Left ventricle myocardium inferior (tissue), 1 donor: ENCODE data around the gene MAP4K4. TPM values are rescaled to one million over a fixed set of nuclear protein-coding genes. Genes with fewer than 3 reads are reported as not detected.

ENCODE experiments used
- DNase-seq: peaks from one replicate; pipeline ENCODE4 v3.0.0-alpha.2; 2020
- H3K27ac ChIP-seq: fragments of 200-600 bp; replicated peaks from 2 replicates; pipeline ENCODE4 v1.8.0; 2021
- H3K27me3 ChIP-seq: fragments of 200-600 bp; 2 replicates; pipeline ENCODE4 v1.8.0; 2021; ENCODE audit warnings: low read depth
- H3K36me3 ChIP-seq: fragments of 200-600 bp; 2 replicates; pipeline ENCODE4 v1.8.0; 2021
- H3K4me1 ChIP-seq: fragments of 200-600 bp; 2 replicates; pipeline ENCODE4 v1.8.0; 2021
- H3K4me3 ChIP-seq: fragments of 200-600 bp; 2 replicates; pipeline ENCODE4 v1.8.0; 2021; ENCODE audit warnings: mild to moderate bottlenecking, moderate library complexity
- H3K9me3 ChIP-seq: fragments of 200-600 bp; replicated peaks from 2 replicates; pipeline ENCODE4 v1.8.0; 2021
- intact Hi-C: fragments of 100-400 bp; cut with micrococcal nuclease; formaldehyde crosslinking; loops from one replicate; pipeline ENCODE4 v1.11.0; 2022
- total RNA-seq: library from RNA; stranded (reverse); fragmentation: NEBNext Ultra II Directional; extraction: Animal tissue kit (Norgen Biotek cat#: 25700); gene quantifications from one replicate; pipeline ENCODE4 v1.2.1, GENCODE V29; 2021
- TF ChIP-seq, protein P1 (sequence below): fragments of 200-600 bp; IDR thresholded peaks from 2 replicates; pipeline ENCODE4 v1.8.0; 2021; ENCODE audit warnings: antibody characterized with exemption, mild to moderate bottlenecking, borderline replicate concordance
- donor health status: DM: no; HTN: yes; CAD: no; lungs with severe emphysema.

MAP4K4 gene
- total RNA-seq, 1 donor from 2014 or later = 102 TPM

DNA sequence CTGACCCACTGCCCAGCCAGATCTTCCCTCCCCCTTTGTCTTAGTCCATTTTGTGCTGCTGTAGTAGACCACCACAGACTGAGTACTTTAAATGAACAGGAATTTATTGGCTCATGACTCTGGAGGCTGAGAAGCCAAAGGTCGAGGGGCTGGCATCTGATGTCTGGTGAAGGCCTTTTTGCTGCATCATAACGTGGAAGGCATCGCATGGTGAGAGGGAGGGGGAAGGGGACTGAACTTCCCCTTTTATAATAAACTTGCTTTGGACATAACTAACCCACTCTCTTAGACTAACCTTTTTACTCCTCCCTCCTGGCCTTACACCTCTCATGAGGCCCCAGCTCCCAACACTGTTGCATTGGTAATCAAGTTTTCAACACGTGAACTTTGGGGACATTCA lies 83.8 kb downstream of the MAP4K4 start:
- Histone ChIP-seq H3K27me3 (no peaks in the 10 kb centered on the region), H3K4me3 (no peak overlapping the region), H3K27ac (no peak overlapping the region), H3K36me3 (no peaks in the 10 kb centered on the region), H3K9me3 (no peaks in the 10 kb centered on the region), H3K4me1 (peaks cover 88% of the 10 kb centered on the region)
- TF ChIP-seq, protein P1, sequence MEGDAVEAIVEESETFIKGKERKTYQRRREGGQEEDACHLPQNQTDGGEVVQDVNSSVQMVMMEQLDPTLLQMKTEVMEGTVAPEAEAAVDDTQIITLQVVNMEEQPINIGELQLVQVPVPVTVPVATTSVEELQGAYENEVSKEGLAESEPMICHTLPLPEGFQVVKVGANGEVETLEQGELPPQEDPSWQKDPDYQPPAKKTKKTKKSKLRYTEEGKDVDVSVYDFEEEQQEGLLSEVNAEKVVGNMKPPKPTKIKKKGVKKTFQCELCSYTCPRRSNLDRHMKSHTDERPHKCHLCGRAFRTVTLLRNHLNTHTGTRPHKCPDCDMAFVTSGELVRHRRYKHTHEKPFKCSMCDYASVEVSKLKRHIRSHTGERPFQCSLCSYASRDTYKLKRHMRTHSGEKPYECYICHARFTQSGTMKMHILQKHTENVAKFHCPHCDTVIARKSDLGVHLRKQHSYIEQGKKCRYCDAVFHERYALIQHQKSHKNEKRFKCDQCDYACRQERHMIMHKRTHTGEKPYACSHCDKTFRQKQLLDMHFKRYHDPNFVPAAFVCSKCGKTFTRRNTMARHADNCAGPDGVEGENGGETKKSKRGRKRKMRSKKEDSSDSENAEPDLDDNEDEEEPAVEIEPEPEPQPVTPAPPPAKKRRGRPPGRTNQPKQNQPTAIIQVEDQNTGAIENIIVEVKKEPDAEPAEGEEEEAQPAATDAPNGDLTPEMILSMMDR = no peak
- DNase-seq = no peak
- intact Hi-C loops = no loop called here

GRCh38 chr2:101781791-101782426 lies 84.4 kb downstream of the MAP4K4 start:
- Histone ChIP-seq H3K36me3 (no peaks in the 10 kb centered on the region), H3K27me3 (no peaks in the 10 kb centered on the region), H3K9me3 (no peaks in the 10 kb centered on the region), H3K4me1 (peaks cover 84% of the 10 kb centered on the region), H3K27ac (no peak overlapping the region), H3K4me3 (no peak overlapping the region)
- intact Hi-C loops = no loop called here
- DNase-seq = no peak
- TF ChIP-seq, protein P1 = no peak

DNA sequence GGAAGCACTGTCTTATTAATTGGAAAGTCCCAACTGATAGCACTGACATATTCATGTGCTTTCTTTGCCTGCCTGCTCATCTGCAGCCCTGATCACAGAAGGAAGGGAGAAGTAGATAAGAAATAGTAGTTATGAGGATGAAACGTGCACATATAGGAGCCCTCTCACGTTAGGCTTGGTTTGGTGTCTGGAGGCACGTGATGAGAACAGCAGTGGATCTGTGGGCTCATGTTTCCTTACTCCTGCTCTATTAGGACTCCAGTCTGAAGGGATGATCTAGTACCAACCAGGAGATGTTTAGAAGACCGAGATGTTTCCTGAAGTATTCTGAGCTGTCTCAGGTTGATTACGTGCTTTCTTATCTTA lies 84.9 kb downstream of the MAP4K4 start:
- intact Hi-C loops = no loop called here
- no peak for DNase-seq
- H3K27me3 ChIP-seq = no peaks in the 10 kb centered on the region
- H3K27ac ChIP-seq = no peak overlapping the region
- no peaks in the 10 kb centered on the region for H3K9me3 ChIP-seq
- TF ChIP-seq, protein P1 = no peak
- no peak overlapping the region for H3K4me3 ChIP-seq
- no peaks in the 10 kb centered on the region for H3K36me3 ChIP-seq
- peaks cover 84% of the 10 kb centered on the region for H3K4me1 ChIP-seq

- Histone ChIP-seq H3K27ac (no peak overlapping the region), H3K9me3 (no peaks in the 10 kb centered on the region), H3K4me1 (peaks cover 76% of the 10 kb centered on the region), H3K36me3 (no peaks in the 10 kb centered on the region), H3K27me3 (no peaks in the 10 kb centered on the region), H3K4me3 (no peak overlapping the region)
- no peak for DNase-seq
- intact Hi-C loops = no loop called here
- TF ChIP-seq, protein P1 = no peak
These were observed 89.6 kb downstream of the MAP4K4 start for GRCh38 chr2:101787097-101787496.

DNA sequence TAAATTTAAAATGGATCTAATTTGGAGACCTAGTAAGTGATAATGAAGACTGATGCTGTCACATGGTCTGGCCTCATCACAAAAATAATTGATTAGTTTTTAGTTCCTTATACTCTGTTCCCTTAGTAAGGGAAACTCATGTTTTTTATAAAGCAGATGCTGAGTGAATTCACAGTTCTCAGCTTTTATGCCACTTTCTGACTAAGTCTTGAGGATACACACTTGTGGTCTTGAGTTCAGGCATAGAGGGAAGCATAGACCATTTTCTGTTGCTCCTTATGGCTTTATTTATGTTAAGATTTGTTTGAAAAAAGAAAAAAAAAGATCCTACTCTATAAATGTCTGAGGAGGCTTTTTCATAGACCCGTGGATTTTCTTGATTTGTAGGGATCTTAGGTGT lies 91.1 kb downstream of the MAP4K4 start:
- no peak for DNase-seq
- Histone ChIP-seq H3K27ac (no peak overlapping the region), H3K27me3 (no peaks in the 10 kb centered on the region), H3K4me3 (no peak overlapping the region), H3K9me3 (no peaks in the 10 kb centered on the region), H3K36me3 (no peaks in the 10 kb centered on the region), H3K4me1 (peaks cover 76% of the 10 kb centered on the region)
- intact Hi-C loops = no loop called here
- TF ChIP-seq, protein P1 = no peak
